CD4-positive, alpha-beta T cell treated with Interleukin-17A for 4 hours (primary cell): ENCODE measurements around the gene IGFBP7.

Experiments
- DNase-seq: peaks from one replicate; pipeline ENCODE4 v3.0.0-alpha.2; 2020; ENCODE audit warnings: mixed read lengths

IGFBP7 gene

GRCh38 chr4:57109847-57110639, at the start of gene IGFBP7:
Gene IGFBP7 (minus strand): TSS chr4:57110385. CDS start chr4:57110351, 34 bp downstream.
- DNase-seq: no peak

- no peak for DNase-seq
These were observed 49.7 kb upstream of the IGFBP7 start for GRCh38 chr4:57159866-57160265.

DNA sequence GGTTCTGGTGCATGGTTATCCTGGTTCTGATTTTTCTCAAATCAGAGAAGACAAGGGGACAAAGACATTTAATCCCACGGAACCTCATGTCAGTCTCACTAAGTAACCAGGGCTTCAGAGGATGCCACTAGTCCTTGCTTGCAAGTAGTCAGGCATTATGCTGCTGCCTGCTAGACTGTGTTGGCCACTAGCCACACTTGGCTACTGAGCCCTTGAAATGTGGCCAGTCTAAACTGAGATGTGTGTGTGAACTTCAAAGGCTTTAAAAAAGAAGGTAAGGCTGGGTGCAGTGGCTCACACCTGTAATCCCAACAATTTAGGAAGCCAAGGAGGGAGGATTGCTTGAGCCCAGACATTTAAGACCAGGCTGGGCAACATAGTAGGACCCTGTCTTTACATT, 48.6 kb upstream of the IGFBP7 start:
- DNase-seq: no peak

DNA sequence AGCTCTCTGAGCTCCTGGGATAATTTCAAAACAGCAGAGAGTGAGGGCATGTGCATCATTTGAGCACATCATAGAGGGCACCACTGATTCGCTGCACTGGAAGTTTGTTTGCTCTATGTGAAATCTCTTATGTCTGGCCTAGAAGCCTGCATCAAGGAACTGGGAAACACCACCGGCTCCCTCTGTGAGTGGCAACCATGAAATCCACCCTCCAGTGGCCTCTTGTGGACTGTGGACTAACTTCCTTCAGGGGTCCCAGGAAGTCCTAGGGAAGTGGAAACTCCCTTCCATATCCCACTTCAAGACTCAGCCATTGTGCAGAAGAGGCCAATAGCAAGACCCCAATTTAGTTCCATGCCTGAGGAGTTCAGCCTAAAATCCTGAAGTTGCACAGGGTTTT, 48.0 kb upstream of the IGFBP7 start:
- DNase-seq: no peak

GRCh38 chr4:57157596-57158137, 47.5 kb upstream of the IGFBP7 start:
- DNase-seq: no peak

- no peak for DNase-seq
These were observed 46.2 kb upstream of the IGFBP7 start for GRCh38 chr4:57156242-57156990.

GRCh38 chr4:57154926-57155325, 44.7 kb upstream of the IGFBP7 start:
- DNase-seq: no peak

DNA sequence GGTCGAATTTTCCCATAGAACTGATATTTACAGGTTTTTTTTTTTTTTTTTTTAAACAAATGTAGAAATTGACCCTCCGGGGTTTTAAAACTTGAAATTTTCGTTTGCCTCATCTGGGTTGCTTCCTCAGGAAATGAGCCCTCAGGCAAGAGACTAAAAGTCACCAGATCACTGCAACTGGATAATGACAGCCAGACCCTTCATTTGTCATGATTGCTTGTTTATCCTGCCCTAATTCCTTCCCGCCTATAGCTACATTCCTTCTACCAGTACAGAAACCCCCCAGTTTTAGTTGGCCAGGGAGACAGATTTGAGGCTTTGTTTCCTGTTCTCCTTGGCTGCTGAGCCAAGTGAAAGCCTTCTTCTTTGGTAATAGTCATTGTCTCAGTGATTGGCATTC, 44.0 kb upstream of the IGFBP7 start:
- no peak for DNase-seq

DNA sequence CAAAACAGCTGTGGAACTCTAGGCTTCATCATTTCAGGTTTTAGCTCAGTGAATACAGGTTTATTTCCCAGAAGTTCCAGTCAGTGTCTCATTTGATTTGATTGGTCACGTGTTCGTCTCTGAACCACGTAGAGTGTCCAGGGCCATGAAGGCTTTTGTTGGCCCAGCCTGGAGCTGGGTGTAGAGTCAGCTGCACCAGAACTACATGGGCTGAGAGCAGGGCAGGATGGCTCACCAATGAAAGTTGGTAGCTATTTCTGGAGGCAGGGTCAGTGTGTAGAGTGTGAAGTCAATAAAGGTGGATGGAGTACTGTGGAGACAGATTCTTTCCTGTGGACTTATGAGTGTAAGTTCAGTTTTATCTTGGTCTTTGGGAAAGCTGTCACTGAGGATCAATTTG, 43.0 kb upstream of the IGFBP7 start:
- DNase-seq: no peak

DNA sequence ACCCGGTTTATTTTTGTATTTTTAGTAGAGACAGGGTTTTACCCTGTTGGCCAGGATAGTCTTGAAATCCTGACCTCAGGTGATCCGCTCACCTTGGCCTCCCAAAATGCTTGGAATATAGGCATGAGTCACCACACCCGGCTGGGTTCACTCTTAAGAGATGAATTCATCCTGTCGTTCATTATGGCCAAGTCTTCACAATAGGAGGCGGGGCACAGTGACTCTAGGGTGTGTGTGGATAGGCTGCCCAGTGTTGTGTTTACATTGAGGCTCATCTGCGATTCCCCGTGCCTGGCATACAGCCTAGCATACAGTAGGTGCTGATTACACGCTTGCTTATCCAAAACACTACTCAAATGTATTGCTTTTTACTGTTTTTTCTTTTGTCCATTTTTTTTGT, 41.3 kb upstream of the IGFBP7 start:
- DNase-seq: no peak

- no peak for DNase-seq
These were observed 39.6 kb upstream of the IGFBP7 start for GRCh38 chr4:57149833-57150232.

DNA sequence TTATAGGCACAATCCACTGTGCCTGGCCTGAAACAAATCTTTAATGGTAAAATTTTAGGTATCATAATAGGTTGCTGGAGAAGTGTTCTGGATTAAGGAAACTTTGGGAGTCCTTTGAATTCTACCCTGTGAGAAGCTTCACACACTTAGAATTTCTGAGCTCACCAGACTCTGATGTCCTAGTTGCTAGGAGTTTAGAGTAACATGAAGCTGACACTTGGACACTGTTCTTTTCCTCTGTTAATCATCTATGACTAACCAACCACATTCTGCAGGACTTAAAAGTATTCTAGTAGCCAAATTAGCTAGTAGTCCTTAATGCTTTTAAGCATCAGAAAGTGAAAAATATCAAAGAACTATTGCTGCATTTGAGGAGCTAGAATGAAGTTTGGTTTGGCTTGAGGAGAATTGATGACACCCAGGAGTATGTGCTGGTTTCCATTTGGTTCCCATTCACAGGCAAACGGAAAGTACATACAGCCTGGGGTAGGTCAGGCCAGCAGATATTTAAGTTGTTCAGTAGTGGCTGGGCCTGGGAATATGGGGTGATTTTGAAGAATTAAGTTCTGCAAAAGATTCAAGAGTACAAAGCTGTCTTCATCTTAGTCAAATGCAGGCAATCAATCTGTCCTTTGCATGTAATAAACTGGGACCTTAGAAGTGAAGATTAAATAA, 38.8 kb upstream of the IGFBP7 start:
- no peak for DNase-seq

- no peak for DNase-seq
These were observed 38.0 kb upstream of the IGFBP7 start for GRCh38 chr4:57148177-57148576.

GRCh38 chr4:57147335-57148060, 37.3 kb upstream of the IGFBP7 start:
- no peak for DNase-seq

GRCh38 chr4:57146444-57146843, 36.3 kb upstream of the IGFBP7 start:
- no peak for DNase-seq

DNA sequence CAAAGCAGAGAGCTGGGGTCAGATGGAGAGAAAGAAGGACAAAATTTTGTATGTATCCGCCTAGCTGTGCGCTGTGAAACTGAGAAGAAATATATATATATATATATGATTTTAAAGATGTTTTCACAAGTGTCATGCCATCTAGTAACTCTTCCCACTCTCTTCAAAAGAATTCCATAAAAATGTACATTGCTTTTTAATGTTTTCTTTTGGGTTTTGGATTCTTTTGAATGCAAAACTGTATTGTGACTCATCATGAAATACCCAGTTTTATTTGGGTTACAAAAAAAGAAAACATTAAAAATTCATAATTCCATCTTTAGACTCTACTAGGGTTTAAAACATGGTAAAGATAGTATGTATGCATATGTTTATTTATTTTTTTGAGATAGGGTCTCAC, 34.3 kb upstream of the IGFBP7 start:
- no peak for DNase-seq

DNA sequence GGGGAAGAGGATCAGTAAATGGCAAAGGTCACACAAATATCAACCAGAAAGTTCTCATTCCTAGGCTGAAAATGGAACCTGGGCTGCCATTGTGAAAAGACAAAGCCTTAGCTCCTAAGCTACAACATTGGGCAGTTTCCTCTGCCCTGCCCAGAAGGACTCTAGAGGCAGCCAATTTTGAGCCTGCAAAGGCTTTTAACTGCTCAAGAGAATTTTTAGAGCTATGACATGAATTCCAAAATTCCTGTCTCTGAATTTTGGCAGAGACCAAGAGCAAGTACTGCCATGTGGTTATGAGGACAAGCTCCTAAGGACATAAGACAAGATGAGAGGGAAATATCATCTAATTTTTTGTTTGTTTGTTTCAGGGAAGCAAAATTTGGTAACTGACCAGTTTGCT, 29.6 kb upstream of the IGFBP7 start:
- no peak for DNase-seq

GRCh38 chr4:57137261-57137660, 27.1 kb upstream of the IGFBP7 start:
- no peak for DNase-seq

GRCh38 chr4:57136281-57136680, 26.1 kb upstream of the IGFBP7 start:
- DNase-seq: no peak

- DNase-seq: no peak
These were observed 22.6 kb upstream of the IGFBP7 start for GRCh38 chr4:57132743-57133137.

GRCh38 chr4:57131849-57132742, 21.9 kb upstream of the IGFBP7 start:
- DNase-seq: no peak

DNA sequence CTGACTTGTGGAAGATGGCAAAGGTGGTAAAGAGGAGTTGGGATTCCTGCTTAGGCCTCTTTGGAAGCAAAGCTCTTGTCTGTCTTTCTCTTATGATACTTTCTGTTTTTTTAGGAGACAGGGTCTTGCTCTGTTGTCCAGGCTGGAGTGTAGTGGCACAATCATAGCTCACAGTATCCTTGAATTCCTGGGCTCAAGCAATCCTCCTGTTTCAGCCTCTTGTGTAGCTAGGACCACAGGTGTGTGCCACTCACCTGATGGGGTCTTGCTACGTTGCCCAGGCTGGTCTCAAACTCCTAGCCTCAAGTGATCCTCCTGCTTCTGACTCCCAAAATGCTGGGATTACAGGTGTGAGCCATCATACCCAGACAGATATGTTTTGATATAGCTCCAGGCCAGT, 19.3 kb upstream of the IGFBP7 start:
- DNase-seq: no peak
